Measurements from ENCODE around the gene FGD1. TPM values are rescaled to one million over a fixed set of nuclear protein-coding genes. Genes with fewer than 3 reads are reported as not detected.

FGD1 gene
- total RNA-seq, 1 donor from 2014 or later: 29.5 TPM

GRCh38 chrX:54444752-54445151 lies 51.3 kb downstream of the FGD1 start:
- Mint-ChIP-seq H3K9me3 (ENCODE audit: unreplicated experiment) (peaks cover 10% of the 10 kb centered on the region), H3K36me3 (ENCODE audit: unreplicated experiment) (peaks cover 3% of the 10 kb centered on the region), H3K27me3 (ENCODE audit: unreplicated experiment) (no peaks in the 10 kb centered on the region), H3K4me3 (ENCODE audit: unreplicated experiment) (no peak overlapping the region), H3K4me1 (ENCODE audit: unreplicated experiment) (peaks cover 10% of the 10 kb centered on the region), H3K27ac (ENCODE audit: unreplicated experiment) (no peak overlapping the region)
- TF ChIP-seq CTCF (IDR thresholded peaks at IDR 0.05): no peak
- no peak for DNase-seq (ENCODE audit: extremely low spot score, unreplicated experiment)

DNA sequence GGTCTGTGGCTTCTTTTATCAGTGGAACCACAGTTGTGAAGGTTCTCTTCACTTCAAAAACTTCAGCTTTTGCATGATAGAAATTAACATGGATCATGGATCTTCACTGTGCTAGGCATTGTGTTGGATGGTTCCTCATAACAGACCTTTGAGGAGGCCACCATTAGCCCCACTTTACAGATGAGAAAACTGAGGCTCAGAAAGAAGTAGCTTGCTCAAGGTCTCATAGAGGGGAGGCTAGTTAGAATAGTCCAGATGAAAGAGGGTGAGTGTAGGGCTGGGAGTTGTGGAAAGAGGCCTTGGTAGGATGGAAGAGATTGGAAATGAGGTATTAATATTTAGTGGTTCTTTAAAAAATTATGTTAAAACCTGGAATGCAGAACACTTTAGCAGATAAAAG lies 53.2 kb downstream of the FGD1 start:
- DNase-seq (ENCODE audit: extremely low spot score, unreplicated experiment): no peak
- Mint-ChIP-seq H3K4me3 (ENCODE audit: unreplicated experiment) (no peak overlapping the region), H3K9me3 (ENCODE audit: unreplicated experiment) (peaks cover 13% of the 10 kb centered on the region), H3K27me3 (ENCODE audit: unreplicated experiment) (no peaks in the 10 kb centered on the region), H3K27ac (ENCODE audit: unreplicated experiment) (no peak overlapping the region), H3K36me3 (ENCODE audit: unreplicated experiment) (peaks cover 3% of the 10 kb centered on the region), H3K4me1 (ENCODE audit: unreplicated experiment) (peaks cover 10% of the 10 kb centered on the region)
- no peak for TF ChIP-seq CTCF (IDR thresholded peaks at IDR 0.05)

DNA sequence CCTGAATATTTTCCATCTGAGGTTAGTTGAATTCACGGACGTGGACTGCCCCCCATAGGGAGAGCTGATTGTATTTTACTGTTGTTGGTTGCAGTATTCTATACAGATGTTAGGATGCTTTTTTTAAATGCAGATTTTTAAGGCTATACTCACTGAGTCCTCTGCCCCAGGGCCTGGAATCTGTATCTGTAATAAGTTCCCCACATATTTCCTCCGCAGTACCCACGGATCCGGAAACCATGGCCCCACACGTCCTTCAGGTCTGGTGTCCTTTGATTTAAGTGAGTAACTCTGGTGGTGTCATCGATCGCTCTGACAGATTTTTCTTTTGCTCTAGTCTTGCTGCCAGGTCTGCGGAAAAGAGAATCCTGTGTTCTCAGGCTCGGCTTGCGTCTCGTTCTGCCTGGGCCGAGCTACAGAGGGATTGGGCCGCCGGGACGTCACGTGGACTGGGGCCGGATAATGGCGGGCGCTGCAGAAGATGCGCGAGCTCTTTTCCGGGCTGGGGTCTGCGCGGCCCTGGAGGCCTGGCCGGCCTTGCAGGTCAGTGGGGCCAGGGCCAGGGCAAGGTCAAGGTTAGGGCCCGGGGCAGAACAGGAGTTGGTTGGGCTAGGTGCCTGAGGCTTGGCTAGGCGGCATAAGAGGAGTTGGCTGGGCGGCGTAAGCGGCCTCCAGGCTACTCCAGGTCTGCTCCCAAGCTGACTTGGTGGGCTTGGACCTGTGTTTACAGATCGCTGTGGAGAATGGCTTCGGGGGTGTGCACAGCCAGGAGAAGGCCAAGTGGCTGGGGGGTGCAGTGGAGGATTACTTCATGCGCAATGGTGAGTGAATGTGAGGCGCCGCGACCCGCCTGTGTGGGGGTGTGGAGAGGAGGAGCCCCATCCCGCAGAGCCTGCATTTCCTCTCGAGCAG lies 55.8 kb downstream of the FGD1 start, which contains the start of gene TSR2:
Gene TSR2 (plus strand): TSS at position 445 of the 912 bp plus-strand sequence. CDS start 18 bp downstream, at position 463.
- H3K4me1 Mint-ChIP-seq (ENCODE audit: unreplicated experiment): peaks cover 10% of the 10 kb centered on the region
- peak within 1 kb of the TSS; percentile 87 for H3K27ac Mint-ChIP-seq (ENCODE audit: unreplicated experiment)
- H3K9me3 Mint-ChIP-seq (ENCODE audit: unreplicated experiment): peaks cover 13% of the 10 kb centered on the region
- H3K4me3 Mint-ChIP-seq (ENCODE audit: unreplicated experiment): peak within 1 kb of the TSS; percentile 88
- peak; percentile 53 for TF ChIP-seq CTCF (IDR thresholded peaks at IDR 0.05)
- H3K27me3 Mint-ChIP-seq (ENCODE audit: unreplicated experiment): no peaks in the 10 kb centered on the region
- peak; percentile 90 for DNase-seq (ENCODE audit: extremely low spot score, unreplicated experiment)
- H3K36me3 Mint-ChIP-seq (ENCODE audit: unreplicated experiment): peaks cover 3% of the 10 kb centered on the region

- H3K9me3 Mint-ChIP-seq (ENCODE audit: unreplicated experiment): peaks cover 3% of the 10 kb centered on the region
- DNase-seq (ENCODE audit: extremely low spot score, unreplicated experiment): no peak
- H3K36me3 Mint-ChIP-seq (ENCODE audit: unreplicated experiment): no peaks in the 10 kb centered on the region
- H3K4me1 Mint-ChIP-seq (ENCODE audit: unreplicated experiment): no peaks in the 10 kb centered on the region
- H3K27ac Mint-ChIP-seq (ENCODE audit: unreplicated experiment): no peak overlapping the region
- no peaks in the 10 kb centered on the region for H3K27me3 Mint-ChIP-seq (ENCODE audit: unreplicated experiment)
- TF ChIP-seq CTCF (IDR thresholded peaks at IDR 0.05): no peak
- H3K4me3 Mint-ChIP-seq (ENCODE audit: unreplicated experiment): no peak overlapping the region
Measured at GRCh38 chrX:54435121-54435520, 60.9 kb downstream of the FGD1 start.

DNA sequence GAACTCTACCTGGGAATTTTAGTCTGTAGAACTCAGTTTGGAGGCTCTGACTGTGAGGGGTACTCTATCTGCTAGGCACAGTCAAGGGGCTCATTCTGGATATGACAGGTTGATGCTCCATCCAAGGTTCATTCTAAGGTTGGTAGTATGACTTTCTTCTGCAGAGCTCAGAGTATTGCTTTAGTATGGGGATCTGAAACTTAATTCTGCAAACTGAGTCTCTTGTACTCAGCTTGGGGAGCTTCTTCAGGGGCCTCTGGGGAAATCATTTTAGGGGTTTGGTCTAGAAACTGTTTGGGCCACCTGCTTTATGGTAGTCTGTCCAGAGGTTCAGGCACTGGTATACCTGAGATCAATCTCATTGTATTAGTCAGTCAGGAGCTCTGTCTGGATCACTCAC lies 65.5 kb downstream of the FGD1 start:
- H3K4me1 Mint-ChIP-seq (ENCODE audit: unreplicated experiment): no peaks in the 10 kb centered on the region
- no peak overlapping the region for H3K27ac Mint-ChIP-seq (ENCODE audit: unreplicated experiment)
- H3K27me3 Mint-ChIP-seq (ENCODE audit: unreplicated experiment): no peaks in the 10 kb centered on the region
- DNase-seq (ENCODE audit: extremely low spot score, unreplicated experiment): no peak
- TF ChIP-seq CTCF (IDR thresholded peaks at IDR 0.05): no peak
- H3K36me3 Mint-ChIP-seq (ENCODE audit: unreplicated experiment): no peaks in the 10 kb centered on the region
- H3K9me3 Mint-ChIP-seq (ENCODE audit: unreplicated experiment): no peaks in the 10 kb centered on the region
- H3K4me3 Mint-ChIP-seq (ENCODE audit: unreplicated experiment): no peak overlapping the region
